ENCODE data around the gene CD19.

The CD19 gene

GRCh38 chr16:28983644-28984043, 51.9 kb downstream of the CD19 start:
- no peak overlapping the region for H3K4me3 ChIP-seq (ENCODE audit: low read depth, low read length)
- TF ChIP-seq, protein P1, sequence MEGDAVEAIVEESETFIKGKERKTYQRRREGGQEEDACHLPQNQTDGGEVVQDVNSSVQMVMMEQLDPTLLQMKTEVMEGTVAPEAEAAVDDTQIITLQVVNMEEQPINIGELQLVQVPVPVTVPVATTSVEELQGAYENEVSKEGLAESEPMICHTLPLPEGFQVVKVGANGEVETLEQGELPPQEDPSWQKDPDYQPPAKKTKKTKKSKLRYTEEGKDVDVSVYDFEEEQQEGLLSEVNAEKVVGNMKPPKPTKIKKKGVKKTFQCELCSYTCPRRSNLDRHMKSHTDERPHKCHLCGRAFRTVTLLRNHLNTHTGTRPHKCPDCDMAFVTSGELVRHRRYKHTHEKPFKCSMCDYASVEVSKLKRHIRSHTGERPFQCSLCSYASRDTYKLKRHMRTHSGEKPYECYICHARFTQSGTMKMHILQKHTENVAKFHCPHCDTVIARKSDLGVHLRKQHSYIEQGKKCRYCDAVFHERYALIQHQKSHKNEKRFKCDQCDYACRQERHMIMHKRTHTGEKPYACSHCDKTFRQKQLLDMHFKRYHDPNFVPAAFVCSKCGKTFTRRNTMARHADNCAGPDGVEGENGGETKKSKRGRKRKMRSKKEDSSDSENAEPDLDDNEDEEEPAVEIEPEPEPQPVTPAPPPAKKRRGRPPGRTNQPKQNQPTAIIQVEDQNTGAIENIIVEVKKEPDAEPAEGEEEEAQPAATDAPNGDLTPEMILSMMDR (IDR thresholded peaks at IDR 0.05; ENCODE audit: low read depth, low read length) = no peak

GRCh38 chr16:28984091-28984490, 52.3 kb downstream of the CD19 start:
- TF ChIP-seq, protein P1 (IDR thresholded peaks at IDR 0.05; ENCODE audit: low read depth, low read length) = no peak
- H3K4me3 ChIP-seq (ENCODE audit: low read depth, low read length) = no peak overlapping the region

DNA sequence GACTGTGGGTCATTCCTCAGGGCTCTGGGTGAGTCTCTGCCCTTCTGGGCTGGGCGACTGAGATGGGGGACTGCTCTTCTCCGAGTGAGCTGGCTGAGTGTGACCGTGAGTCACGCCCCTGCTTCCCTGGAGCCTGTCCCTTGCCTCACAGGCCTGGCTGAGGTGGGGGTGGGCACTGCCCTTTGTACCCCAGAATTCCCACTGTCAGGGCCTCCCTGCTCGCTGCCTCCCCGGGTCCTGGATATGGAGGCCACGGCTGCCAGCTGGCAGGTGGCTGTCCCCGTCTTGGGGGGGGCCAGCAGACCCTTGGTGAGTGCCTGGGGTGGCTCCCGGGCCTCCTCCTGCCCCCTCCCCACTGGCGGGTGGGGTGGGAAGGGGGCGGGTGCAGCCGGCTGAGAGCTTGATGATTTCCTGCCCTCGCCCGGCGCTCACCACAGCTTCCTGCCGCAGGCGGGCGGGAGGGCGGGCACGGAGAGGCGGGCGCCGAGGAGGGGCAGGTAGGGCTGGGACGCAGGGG, 52.9 kb downstream of the CD19 start, which contains the start of gene LAT:
Gene LAT (plus strand): TSS at position 434 of the 517 bp plus-strand sequence. CDS start 366 bp downstream, outside the sequence.
- TF ChIP-seq, protein P1 (IDR thresholded peaks at IDR 0.05; ENCODE audit: low read depth, low read length) = no peak
- no peak within 1 kb of the TSS for H3K4me3 ChIP-seq (ENCODE audit: low read depth, low read length)

- no peak overlapping the region for H3K4me3 ChIP-seq (ENCODE audit: low read depth, low read length)
- TF ChIP-seq, protein P1 (IDR thresholded peaks at IDR 0.05; ENCODE audit: low read depth, low read length) = no peak
Measured at GRCh38 chr16:28985211-28986041, 53.7 kb downstream of the CD19 start.

DNA sequence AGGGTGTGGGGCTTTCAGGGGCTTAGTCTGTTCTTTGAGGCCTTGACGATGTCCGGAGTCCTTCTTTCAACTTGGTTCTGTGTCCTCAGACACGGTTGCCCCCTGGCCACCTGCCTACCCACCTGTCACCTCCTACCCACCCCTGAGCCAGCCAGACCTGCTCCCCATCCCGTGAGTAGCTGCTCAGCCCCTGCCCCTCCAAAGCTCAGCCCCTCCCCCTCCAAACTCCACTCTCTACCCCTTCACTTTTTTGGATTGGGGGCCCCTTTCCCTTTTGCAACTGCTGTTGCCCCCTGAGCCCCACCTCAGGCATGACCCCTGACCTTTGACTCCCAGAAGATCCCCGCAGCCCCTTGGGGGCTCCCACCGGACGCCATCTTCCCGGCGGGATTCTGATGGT, 54.3 kb downstream of the CD19 start:
- TF ChIP-seq, protein P1 (IDR thresholded peaks at IDR 0.05; ENCODE audit: low read depth, low read length) = no peak
- H3K4me3 ChIP-seq (ENCODE audit: low read depth, low read length) = no peak overlapping the region

GRCh38 chr16:28986492-28986891, 54.7 kb downstream of the CD19 start:
- H3K4me3 ChIP-seq (ENCODE audit: low read depth, low read length) = no peak overlapping the region
- TF ChIP-seq, protein P1 (IDR thresholded peaks at IDR 0.05; ENCODE audit: low read depth, low read length) = no peak

GRCh38 chr16:28987170-28987853, 55.5 kb downstream of the CD19 start:
- no peak overlapping the region for H3K4me3 ChIP-seq (ENCODE audit: low read depth, low read length)
- TF ChIP-seq, protein P1 (IDR thresholded peaks at IDR 0.05; ENCODE audit: low read depth, low read length) = no peak

Data from WI38 (cell line).